ENCODE data around the gene VSTM2B. TPM values are rescaled to one million over a fixed set of nuclear protein-coding genes. Genes with fewer than 3 reads are reported as not detected.
A peak's percentile ranks its signal among the peaks of the same experiment; 100 is the strongest.

The VSTM2B gene
- polyA plus RNA-seq (2013, experiment 1 of 2) = not detected
- polyA plus RNA-seq (2013, experiment 2 of 2) = not detected

- Histone ChIP-seq H3K23ac (ENCODE audit: low read length in 2 of 2) (no peak within 1 kb of the TSS), H4K91ac (ENCODE audit: low read length) (no peak within 1 kb of the TSS), H3K36me3 (ENCODE audit: control insufficient read depth in 1 of 2, insufficient read depth in 2 of 2, low read depth in 1 of 2, low read length in 2 of 2) (no peaks in the 10 kb centered on the region), H2BK120ac (ENCODE audit: low read depth, low read length) (no peak within 1 kb of the TSS), H3K79me1 (replicated peaks; ENCODE audit: low read length, poor library complexity, severe bottlenecking) (no peaks in the 10 kb centered on the region), H2AFZ (ENCODE audit: low read depth, low read length) (no peak within 1 kb of the TSS), H3K27ac (ENCODE audit: low read length, poor library complexity, severe bottlenecking) (no peak within 1 kb of the TSS), H3K4me3 (ENCODE audit: insufficient read depth in 1 of 2, low read depth in 1 of 2, low read length in 2 of 2) (no peak within 1 kb of the TSS), H3K27me3 (ENCODE audit: control insufficient read depth in 1 of 2, insufficient read depth in 1 of 2, low read length in 2 of 2) (peaks cover 72 to 81% of the 10 kb centered on the region in 2 experiments), H3K9me3 (ENCODE audit: control insufficient read depth, low read length) (no peaks in the 10 kb centered on the region), H3K14ac (ENCODE audit: low read length in 2 of 2) (no peak within 1 kb of the TSS), H3K4ac (ENCODE audit: low read depth in 1 of 2, low read length in 2 of 2) (no peak within 1 kb of the TSS), H2BK15ac (ENCODE audit: low read depth, poor library complexity, severe bottlenecking) (no peak within 1 kb of the TSS), H3K4me2 (ENCODE audit: low read length, poor library complexity, severe bottlenecking) (peak within 1 kb of the TSS; percentile 21), H4K8ac (ENCODE audit: low read length) (no peak within 1 kb of the TSS), H3K4me1 (ENCODE audit: control insufficient read depth, insufficient read depth, low read depth, low read length) (peaks cover 42% of the 10 kb centered on the region), H2AK5ac (ENCODE audit: low read length, severe bottlenecking) (no peak within 1 kb of the TSS), H2BK12ac (ENCODE audit: low read length in 2 of 2) (no peak within 1 kb of the TSS), H2BK5ac (ENCODE audit: low read depth, low read length, poor library complexity, severe bottlenecking) (no peak within 1 kb of the TSS), H3K18ac (ENCODE audit: low read depth in 1 of 2, low read length in 2 of 2) (no peak within 1 kb of the TSS), H3K9ac (ENCODE audit: low read length) (no peak within 1 kb of the TSS)
- no peak for DNase-seq
- whole genome bisulfite sequencing = 3% methylated on average over 53 of the region's 104 CpGs
These were observed at the start of gene VSTM2B for GRCh38 chr19:29525901-29526729. Gene VSTM2B (plus strand): TSS chr19:29525994. CDS start chr19:29526584, 590 bp downstream.

- no peaks in the 10 kb centered on the region for H3K27me3 ChIP-seq (ENCODE audit: control insufficient read depth in 1 of 2, insufficient read depth in 1 of 2, low read length in 2 of 2)
These were observed 49.3 kb upstream of the VSTM2B start for GRCh38 chr19:29476528-29476927.

GRCh38 chr19:29477831-29478577, 47.8 kb upstream of the VSTM2B start:
- H3K9me3 ChIP-seq (ENCODE audit: control insufficient read depth, low read length) = no peaks in the 10 kb centered on the region
- no peak overlapping the region for H3K23ac ChIP-seq (ENCODE audit: low read length in 2 of 2)
- H3K4me1 ChIP-seq (ENCODE audit: control insufficient read depth, insufficient read depth, low read depth, low read length) = no peaks in the 10 kb centered on the region
- no peak overlapping the region for H3K9ac ChIP-seq (ENCODE audit: low read length)
- no peaks in the 10 kb centered on the region for H3K79me1 ChIP-seq (replicated peaks; ENCODE audit: low read length, poor library complexity, severe bottlenecking)
- H2BK12ac ChIP-seq (ENCODE audit: low read length in 2 of 2) = no peak overlapping the region
- H2BK5ac ChIP-seq (ENCODE audit: low read depth, low read length, poor library complexity, severe bottlenecking) = no peak overlapping the region
- 82% methylated on average over 16 of the region's 16 CpGs for WGBS
- H3K4me3 ChIP-seq (ENCODE audit: insufficient read depth in 1 of 2, low read depth in 1 of 2, low read length in 2 of 2) = no peak overlapping the region
- H3K14ac ChIP-seq (ENCODE audit: low read length in 2 of 2) = no peak overlapping the region
- no peak overlapping the region for H2AFZ ChIP-seq (ENCODE audit: low read depth, low read length)
- no peak overlapping the region for H4K8ac ChIP-seq (ENCODE audit: low read length)
- no peak for DNase-seq
- H3K4me2 ChIP-seq (ENCODE audit: low read length, poor library complexity, severe bottlenecking) = no peak overlapping the region
- H3K36me3 ChIP-seq (ENCODE audit: control insufficient read depth in 1 of 2, insufficient read depth in 2 of 2, low read depth in 1 of 2, low read length in 2 of 2) = no peaks in the 10 kb centered on the region
- no peak overlapping the region for H4K91ac ChIP-seq (ENCODE audit: low read length)
- no peak overlapping the region for H3K27ac ChIP-seq (ENCODE audit: low read length, poor library complexity, severe bottlenecking)
- H3K27me3 ChIP-seq (ENCODE audit: control insufficient read depth in 1 of 2, insufficient read depth in 1 of 2, low read length in 2 of 2) = no peaks in the 10 kb centered on the region
- H2AK5ac ChIP-seq (ENCODE audit: low read length, severe bottlenecking) = no peak overlapping the region
- H3K18ac ChIP-seq (ENCODE audit: low read depth in 1 of 2, low read length in 2 of 2) = no peak overlapping the region
- no peak overlapping the region for H3K4ac ChIP-seq (ENCODE audit: low read depth in 1 of 2, low read length in 2 of 2)
- H2BK120ac ChIP-seq (ENCODE audit: low read depth, low read length) = no peak overlapping the region
- no peak overlapping the region for H2BK15ac ChIP-seq (ENCODE audit: low read depth, poor library complexity, severe bottlenecking)

More at GRCh38 chr19:29476528-29476927, 49.3 kb upstream of the VSTM2B start:
- Histone ChIP-seq H3K27ac (ENCODE audit: low read length, poor library complexity, severe bottlenecking) (no peak overlapping the region), H3K14ac (ENCODE audit: low read length in 2 of 2) (no peak overlapping the region), H3K9ac (ENCODE audit: low read length) (no peak overlapping the region), H4K91ac (ENCODE audit: low read length) (no peak overlapping the region), H3K4ac (ENCODE audit: low read depth in 1 of 2, low read length in 2 of 2) (no peak overlapping the region), H3K4me2 (ENCODE audit: low read length, poor library complexity, severe bottlenecking) (no peak overlapping the region), H2AK5ac (ENCODE audit: low read length, severe bottlenecking) (no peak overlapping the region), H3K4me1 (ENCODE audit: control insufficient read depth, insufficient read depth, low read depth, low read length) (no peaks in the 10 kb centered on the region), H3K23ac (ENCODE audit: low read length in 2 of 2) (no peak overlapping the region), H3K4me3 (ENCODE audit: insufficient read depth in 1 of 2, low read depth in 1 of 2, low read length in 2 of 2) (no peak overlapping the region), H2BK120ac (ENCODE audit: low read depth, low read length) (no peak overlapping the region), H3K18ac (ENCODE audit: low read depth in 1 of 2, low read length in 2 of 2) (no peak overlapping the region), H2BK15ac (ENCODE audit: low read depth, poor library complexity, severe bottlenecking) (no peak overlapping the region), H3K9me3 (ENCODE audit: control insufficient read depth, low read length) (no peaks in the 10 kb centered on the region), H2BK12ac (ENCODE audit: low read length in 2 of 2) (no peak overlapping the region), H3K79me1 (replicated peaks; ENCODE audit: low read length, poor library complexity, severe bottlenecking) (no peaks in the 10 kb centered on the region), H2AFZ (ENCODE audit: low read depth, low read length) (no peak overlapping the region), H3K36me3 (ENCODE audit: control insufficient read depth in 1 of 2, insufficient read depth in 2 of 2, low read depth in 1 of 2, low read length in 2 of 2) (no peaks in the 10 kb centered on the region), H4K8ac (ENCODE audit: low read length) (no peak overlapping the region), H2BK5ac (ENCODE audit: low read depth, low read length, poor library complexity, severe bottlenecking) (no peak overlapping the region)
- DNase-seq = no peak
- WGBS = 55% methylated on average over 3 of the region's 4 CpGs
